Stimulated activated CD8-positive, alpha-beta memory T cell treated with anti-CD3 and anti-CD28 coated beads, Interleukin-7, amount 100 ng/mL, for 4 hours (primary cell): ENCODE measurements around the gene RAPGEF4.

ENCODE experiments used
- DNase-seq, 2 donors: peaks; one replicate each; pipeline ENCODE4 v3.0.0-alpha.2; 2020; ENCODE audit warnings: low read depth in 2 of 2

RAPGEF4 gene

DNA sequence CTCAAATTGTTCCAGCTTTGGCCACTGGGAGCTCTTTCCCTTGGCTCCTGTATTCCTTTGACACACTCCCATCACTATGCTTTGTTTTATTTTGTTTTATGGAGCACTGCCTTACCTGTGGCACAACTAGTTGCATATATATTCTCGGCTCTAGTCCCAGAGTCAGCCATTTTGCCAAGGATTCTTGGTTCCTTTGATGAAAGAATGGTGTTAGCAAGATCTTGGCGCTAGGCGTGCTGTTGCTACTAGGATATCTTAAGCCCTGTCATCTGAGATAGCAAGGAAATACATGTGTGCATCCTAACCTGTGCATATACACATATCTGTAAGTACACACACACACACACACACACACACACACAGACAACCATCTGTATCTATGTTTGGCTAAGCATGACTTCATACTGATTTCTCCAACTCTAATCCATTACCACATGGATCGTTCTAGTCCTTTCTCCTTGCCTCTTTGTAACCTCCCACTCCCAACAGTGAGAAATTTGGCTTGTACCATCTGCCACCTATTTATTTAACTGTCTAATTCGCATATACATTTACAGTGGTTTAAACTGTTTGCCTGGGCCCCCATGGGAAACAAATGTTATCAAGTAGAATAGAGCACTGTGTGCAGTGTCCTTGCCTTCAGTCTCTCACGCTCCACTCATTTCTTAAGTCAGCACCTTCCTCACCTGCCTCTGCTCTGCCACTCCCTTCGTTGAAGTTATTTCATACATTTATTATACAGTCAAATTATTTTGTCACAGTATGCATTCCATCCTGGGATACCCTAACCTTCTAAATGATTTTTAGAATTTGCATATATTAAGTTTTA is 202.5 kb downstream of the RAPGEF4 start:
- no peak for DNase-seq

DNA sequence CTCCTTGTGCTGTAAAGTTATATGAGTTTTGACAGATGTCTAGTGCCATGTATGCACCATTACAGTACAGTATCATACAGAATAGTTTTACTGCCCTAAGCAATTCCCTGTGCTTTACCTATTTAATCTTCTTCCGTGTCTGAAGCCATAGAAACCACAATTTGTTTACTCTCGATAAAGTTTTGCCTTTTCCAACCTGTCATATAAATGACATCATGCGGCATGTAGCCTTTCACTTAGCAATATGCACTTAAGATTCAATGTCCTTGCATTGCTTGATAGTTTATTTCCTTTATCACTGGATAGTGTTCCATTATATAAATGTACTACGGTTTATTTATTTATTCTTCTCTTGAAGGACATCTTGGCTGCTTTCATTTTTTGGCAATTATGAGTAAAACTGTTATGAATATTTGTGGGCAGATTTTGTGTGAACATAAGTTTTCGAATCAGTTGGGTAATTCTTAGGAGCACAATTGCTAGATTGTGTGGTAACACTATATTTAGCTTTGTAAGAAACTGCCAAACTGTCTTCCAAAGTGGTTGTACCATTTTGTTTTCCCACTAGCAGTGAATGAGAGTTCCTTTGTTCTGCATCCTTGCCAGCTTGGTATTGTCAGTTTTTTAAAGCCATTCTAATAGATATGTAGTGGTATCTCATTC is 203.2 kb downstream of the RAPGEF4 start:
- no peak for DNase-seq

DNA sequence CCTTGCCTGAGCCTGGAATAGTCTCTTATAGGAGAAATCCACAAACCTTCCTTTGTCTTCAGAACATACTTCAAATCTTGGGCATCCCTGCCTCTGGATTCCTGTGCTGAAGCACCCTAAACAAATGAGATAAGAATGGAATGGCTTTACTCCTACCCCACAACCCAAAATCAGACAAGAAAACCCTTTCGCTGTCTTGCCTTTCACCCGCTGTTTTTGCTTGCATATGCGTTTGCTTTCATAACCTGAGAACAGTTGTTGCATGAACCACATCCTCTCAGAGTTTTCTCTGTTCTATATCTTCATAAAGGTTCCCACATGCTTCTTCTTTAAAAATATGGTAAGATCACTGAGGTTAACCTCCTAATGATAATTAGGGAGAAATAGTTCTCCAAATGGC is 207.9 kb downstream of the RAPGEF4 start:
- no peak for DNase-seq

DNA sequence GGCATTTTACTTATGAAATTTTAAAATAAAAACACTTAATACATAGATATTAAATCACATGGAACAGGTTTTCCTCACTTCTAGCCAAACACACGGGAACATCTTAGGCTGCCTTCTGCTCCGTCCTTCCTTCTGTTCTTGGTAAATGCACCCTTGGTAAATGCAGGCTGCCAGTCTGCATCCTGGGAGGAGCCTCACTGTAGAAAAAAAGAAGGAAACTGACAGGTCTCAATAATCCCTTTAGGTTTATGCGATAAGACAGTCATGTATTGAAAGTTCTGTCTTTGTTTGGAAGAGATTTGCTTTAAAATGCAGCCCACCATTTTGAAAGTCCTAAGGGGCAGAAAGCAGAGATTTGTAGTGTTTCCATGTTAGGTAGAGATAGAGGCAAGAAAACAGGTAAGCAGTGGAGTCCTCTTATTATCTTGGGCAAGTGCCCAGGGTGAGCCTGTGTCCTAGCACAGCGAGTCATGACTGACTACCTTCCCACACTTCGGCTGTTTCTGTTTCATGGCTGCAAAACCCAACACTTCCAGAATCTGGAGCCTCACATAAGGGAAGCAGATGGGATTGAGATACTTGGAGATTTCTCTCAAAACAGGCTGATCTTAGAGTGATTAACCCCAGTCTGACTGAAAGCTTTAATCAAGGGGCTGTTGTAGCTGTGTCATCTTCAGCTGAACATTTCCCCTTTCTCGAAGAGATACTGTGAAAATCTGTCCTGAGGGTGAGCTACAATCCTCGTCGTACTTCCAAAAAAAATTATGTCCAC is 208.6 kb downstream of the RAPGEF4 start:
- no peak for DNase-seq

DNA sequence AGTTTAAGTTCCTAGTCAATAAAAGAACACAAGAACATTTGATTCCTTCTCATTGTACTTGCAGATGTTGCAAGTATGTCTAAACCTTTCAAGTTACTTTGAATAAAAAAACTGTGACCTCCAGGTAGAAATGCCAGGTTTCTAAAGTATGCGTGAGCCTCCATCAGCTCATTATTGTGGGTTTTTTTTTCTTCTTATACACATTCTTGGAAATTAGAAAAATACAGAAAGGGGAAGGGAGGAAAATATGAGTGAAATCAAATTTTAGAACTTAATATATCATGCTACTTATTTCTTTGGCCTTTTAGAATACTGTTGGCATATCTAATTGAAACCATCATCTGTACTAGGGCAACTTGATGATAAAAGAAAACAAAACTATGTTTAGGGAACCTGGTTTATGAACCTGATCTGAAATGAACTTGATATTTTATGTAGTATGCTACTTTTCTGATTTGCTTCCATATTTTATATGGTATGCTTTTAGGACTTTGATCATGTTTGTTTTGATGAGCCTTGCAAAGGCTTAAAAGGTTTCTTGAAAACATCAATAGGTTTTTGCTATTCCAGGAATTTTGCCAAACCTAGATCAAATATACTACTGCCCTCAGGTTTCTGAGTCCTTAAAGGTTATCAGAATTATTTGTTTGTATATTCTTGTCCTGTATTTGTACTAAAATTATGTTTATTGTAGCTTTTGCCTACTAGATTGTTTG is 209.3 kb downstream of the RAPGEF4 start:
- no peak for DNase-seq

DNA sequence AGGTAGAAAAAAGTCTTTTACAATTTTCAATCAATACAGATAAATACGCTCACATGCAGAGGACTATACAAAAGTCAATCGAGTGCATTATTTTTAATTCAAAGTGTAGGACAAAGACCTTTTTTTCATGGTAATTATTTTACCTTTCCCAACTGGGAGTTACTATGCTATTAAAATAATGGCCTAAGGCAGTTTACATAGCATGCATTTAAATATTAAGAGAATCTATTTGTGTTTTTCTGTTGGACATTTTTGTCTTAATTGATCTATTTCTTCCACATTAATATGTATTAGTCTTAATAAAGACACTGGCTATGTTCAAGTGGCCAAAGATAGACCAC is 209.8 kb downstream of the RAPGEF4 start:
- DNase-seq = no peak

DNA sequence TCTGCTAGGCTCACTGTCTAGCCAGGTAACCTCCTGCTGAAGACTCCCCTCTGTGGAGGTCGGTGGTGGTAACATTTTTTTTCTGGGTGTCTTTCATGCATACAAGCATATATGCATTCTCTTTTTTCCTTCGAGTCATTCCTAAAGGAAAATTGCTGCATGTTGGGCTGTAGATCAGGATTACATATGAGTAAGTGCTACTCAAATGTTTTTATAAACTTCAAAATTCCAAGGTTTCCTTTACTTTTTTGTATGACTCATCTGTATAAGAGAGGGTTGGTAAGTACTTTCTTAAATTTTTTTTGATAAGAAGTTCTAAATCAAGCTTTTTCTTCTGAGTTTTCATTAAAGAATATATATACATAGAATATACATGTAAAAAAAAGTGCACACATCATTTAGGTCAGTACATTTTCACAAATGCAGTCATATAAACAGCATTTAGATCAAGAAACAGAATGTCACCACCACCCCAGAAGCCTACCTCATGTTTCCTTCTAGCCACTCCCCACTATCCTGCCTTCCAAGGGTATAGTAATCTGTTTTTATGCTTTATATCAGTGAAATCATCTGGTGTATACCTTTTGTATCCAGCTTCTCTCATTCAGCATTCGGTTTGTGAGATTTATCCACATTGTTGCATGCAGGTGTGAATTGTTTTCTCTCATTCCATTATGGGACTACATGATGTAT is 212.0 kb downstream of the RAPGEF4 start:
- DNase-seq = no peak

- DNase-seq = no peak
Measured at GRCh38 chr2:172949522-172949921, 213.9 kb downstream of the RAPGEF4 start.

DNA sequence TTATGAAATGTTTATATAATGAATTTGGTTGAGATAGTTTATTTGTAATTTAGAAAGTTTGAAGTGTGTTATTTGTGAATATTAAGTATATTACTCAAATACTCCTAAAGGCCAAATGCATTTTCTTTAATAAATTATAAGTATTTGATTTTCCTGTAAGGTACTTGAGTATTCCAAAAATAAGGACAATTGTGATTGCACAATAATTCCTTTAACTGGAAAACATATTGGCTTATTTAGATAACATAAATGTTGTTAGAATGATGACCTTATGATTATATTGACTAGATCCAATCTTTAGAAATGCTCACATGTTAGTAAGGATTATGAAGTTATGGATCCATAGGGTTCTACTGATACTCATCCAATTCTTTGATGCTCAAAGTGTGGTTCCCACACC is 214.9 kb downstream of the RAPGEF4 start:
- DNase-seq = no peak

DNA sequence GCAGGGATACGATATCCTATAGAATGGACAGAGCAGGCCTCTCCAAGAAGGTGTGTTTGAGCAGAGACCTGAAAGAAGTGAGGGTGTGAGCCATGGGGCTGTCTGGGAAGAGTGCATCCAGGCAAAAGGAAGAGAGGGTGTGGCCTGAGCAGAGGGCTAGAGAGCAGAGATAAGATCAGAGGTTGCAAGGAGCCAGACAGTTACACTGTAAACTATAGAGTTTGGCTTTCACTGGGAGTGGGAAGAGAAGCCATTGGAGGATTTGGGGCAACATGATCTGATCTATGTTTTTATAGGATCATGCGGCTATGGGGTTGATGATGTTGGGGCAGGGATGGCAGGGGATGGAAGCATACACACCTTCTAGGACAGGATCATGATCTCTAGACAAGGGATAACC is 215.9 kb downstream of the RAPGEF4 start:
- DNase-seq = no peak

DNA sequence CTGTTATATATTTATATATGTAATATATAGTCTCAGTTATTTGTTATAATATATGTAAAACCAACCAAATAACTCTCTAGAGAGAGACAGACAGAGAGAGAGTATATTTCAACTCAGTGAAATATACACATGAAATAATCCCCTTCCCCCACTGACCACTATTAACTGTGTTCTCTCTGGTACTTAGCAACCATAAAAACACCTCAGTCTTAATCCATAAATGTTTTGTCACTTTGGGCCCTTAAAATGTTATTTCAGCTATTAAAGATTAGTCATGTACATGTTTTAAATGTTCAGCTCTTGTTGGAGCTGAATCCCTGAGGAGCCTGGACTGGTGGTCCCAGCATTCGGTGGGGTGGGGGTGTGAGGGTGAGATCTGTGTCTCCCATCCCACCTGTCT is 217.8 kb downstream of the RAPGEF4 start:
- no peak for DNase-seq

GRCh38 chr2:172953970-172954852 is 218.6 kb downstream of the RAPGEF4 start:
- DNase-seq = no peak

- no peak for DNase-seq
Measured at GRCh38 chr2:172955587-172955986, 219.9 kb downstream of the RAPGEF4 start.

DNA sequence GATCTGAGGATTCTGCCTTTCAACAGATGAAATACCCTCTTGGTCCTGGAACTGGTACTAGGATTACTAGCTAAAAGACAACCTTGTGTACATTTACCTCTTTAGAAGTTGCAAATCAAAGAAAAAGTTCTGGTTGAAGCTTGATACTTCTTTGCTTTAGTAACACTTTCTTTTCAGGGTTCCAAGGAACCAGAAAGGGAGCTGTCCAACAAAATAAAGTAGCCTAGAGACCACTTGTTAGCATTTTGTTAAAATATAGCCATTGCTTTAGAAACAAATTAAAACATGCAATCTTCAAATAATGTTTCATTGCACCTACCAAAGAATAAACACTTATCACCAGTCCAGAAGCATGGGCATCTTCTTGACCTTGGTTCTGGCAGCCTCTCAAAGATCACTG is 222.1 kb downstream of the RAPGEF4 start:
- no peak for DNase-seq

GRCh38 chr2:172962082-172962481 is 226.4 kb downstream of the RAPGEF4 start:
- no peak for DNase-seq

GRCh38 chr2:172962824-172963223 is 227.2 kb downstream of the RAPGEF4 start:
- DNase-seq = no peak

DNA sequence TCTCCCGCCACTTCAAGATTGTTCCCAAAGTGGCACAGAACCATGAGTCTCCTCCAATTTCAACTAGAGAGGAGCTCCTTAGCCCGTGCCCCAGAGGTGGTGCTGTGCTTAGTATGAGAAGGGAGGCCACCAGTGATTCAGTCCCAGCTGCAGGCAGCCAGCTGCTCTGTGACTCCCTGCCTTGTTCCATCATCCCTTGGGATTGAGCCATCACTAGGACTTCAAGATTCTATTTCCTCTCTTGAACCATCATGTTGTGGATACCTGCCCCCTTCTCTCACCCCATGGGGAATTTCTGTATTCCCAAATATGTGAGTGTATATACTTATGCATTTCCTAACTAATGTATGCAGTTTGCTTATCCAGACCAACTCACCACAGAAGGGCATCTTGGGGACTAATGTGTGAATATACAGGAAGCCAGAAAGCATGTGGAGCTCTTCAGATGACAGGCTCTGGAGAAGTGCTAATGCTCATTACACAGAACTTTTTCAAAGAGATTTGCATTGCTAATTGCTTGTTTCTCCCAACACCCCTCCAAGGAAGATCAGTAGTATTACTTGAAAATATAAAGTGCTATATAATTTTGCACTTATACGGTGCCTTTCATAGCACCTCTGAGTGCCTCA is 229.0 kb downstream of the RAPGEF4 start:
- DNase-seq = no peak

- no peak for DNase-seq
Measured at GRCh38 chr2:172965433-172966212, 230.0 kb downstream of the RAPGEF4 start.
